K562 (cell line): ENCODE data around the gene OR10P1.

ENCODE experiments used
- HNRNPL ChIP-seq: fragments of 200-400 bp; formaldehyde crosslinking; IDR thresholded peaks from 2 replicates; pipeline ENCODE4 v1.6.1; 2017; ENCODE audit warnings: low read depth, mild to moderate bottlenecking, low read length
- NELFE ChIP-seq: IDR thresholded peaks from 2 replicates; pipeline ENCODE4 v1.6.1; 2011; ENCODE audit warnings: mild to moderate bottlenecking; ENCODE audit not compliant: insufficient read depth, insufficient read length
- POLR2A ChIP-seq: fragments of 450-650 bp; conservative IDR thresholded peaks from 2 replicates; pipeline ENCODE4 v1.6.1; 2016
- SMC3 ChIP-seq: conservative IDR thresholded peaks from 2 replicates; pipeline ENCODE4 v1.6.1; 2011; ENCODE audit warnings: low read depth, low read length, improper control_type of control experiment; ENCODE audit not compliant: insufficient read depth
- THRAP3 ChIP-seq: fragments of 450-650 bp; IDR thresholded peaks from 2 replicates; pipeline ENCODE4 v1.6.1; 2016; ENCODE audit warnings: mild to moderate bottlenecking, inconsistent platforms, borderline replicate concordance
- ZNF398 ChIP-seq: fragments of 250-450 bp; sonication (Bioruptor Pico); IDR thresholded peaks from 2 replicates; pipeline ENCODE4 v1.8.0; 2021; ENCODE audit warnings: moderate library complexity, mild to moderate bottlenecking, inconsistent platforms
- ZSCAN29 ChIP-seq: fragments of 450-650 bp; IDR thresholded peaks from 2 replicates; pipeline ENCODE4 v1.6.1; 2017
- TF ChIP-seq, protein P1 (sequence below), 3 experiments: IDR thresholded peaks in 2 of 3; conservative IDR thresholded peaks in 1 of 3; 2 replicates each; pipeline ENCODE4 v1.5.1; 2011 to 2012; ENCODE audit warnings: low read length in 3 of 3, mild to moderate bottlenecking in 3 of 3, control low read depth in 2 of 3, improper control_type of control experiment in 1 of 3, inconsistent platforms in 1 of 3, low read depth in 1 of 3, mixed read lengths in 1 of 3, moderate library complexity in 1 of 3; ENCODE audit not compliant: insufficient read depth in 2 of 3
- TF ChIP-seq, protein P2 (sequence below): fragments of 450-650 bp; IDR thresholded peaks from 2 replicates; pipeline ENCODE4 v1.6.1; 2018; ENCODE audit not compliant: partially characterized antibody

DNA sequence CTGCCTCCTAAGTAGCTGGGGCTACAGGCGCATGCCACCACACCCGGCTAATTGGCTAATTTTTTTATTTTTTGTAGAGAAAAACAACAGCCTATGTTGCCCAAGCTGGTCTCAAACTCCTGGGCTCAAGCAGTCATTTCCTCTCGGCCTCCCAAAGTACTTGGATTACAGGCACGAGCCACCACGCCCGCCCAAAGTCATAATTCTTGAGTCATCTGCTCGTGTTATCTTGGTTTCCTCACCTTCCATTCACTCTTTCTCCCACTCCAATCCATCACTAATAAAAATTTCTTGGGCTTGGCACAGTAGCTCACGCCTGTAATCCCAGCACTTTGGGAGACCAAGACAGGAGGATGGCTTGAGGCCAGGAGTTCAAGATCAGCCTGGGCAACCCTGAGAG lies 39.0 kb downstream of the OR10P1 start:
- TF ChIP-seq THRAP3 (no peak), HNRNPL (no peak), NELFE (no peak), ZSCAN29 (no peak), ZNF398 (CRISPR knock-in tag) (no peak), SMC3 (no peak), POLR2A (no peak)
- TF ChIP-seq, protein P1, sequence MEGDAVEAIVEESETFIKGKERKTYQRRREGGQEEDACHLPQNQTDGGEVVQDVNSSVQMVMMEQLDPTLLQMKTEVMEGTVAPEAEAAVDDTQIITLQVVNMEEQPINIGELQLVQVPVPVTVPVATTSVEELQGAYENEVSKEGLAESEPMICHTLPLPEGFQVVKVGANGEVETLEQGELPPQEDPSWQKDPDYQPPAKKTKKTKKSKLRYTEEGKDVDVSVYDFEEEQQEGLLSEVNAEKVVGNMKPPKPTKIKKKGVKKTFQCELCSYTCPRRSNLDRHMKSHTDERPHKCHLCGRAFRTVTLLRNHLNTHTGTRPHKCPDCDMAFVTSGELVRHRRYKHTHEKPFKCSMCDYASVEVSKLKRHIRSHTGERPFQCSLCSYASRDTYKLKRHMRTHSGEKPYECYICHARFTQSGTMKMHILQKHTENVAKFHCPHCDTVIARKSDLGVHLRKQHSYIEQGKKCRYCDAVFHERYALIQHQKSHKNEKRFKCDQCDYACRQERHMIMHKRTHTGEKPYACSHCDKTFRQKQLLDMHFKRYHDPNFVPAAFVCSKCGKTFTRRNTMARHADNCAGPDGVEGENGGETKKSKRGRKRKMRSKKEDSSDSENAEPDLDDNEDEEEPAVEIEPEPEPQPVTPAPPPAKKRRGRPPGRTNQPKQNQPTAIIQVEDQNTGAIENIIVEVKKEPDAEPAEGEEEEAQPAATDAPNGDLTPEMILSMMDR (IDR thresholded peaks at IDR 0.05 in 2 of 3, conservative IDR thresholded peaks at IDR 0.05 in 1 of 3; ENCODE audit: insufficient read depth in 2 of 3, low read depth in 1 of 3, low read length in 3 of 3), result no peak
- TF ChIP-seq, protein P2, sequence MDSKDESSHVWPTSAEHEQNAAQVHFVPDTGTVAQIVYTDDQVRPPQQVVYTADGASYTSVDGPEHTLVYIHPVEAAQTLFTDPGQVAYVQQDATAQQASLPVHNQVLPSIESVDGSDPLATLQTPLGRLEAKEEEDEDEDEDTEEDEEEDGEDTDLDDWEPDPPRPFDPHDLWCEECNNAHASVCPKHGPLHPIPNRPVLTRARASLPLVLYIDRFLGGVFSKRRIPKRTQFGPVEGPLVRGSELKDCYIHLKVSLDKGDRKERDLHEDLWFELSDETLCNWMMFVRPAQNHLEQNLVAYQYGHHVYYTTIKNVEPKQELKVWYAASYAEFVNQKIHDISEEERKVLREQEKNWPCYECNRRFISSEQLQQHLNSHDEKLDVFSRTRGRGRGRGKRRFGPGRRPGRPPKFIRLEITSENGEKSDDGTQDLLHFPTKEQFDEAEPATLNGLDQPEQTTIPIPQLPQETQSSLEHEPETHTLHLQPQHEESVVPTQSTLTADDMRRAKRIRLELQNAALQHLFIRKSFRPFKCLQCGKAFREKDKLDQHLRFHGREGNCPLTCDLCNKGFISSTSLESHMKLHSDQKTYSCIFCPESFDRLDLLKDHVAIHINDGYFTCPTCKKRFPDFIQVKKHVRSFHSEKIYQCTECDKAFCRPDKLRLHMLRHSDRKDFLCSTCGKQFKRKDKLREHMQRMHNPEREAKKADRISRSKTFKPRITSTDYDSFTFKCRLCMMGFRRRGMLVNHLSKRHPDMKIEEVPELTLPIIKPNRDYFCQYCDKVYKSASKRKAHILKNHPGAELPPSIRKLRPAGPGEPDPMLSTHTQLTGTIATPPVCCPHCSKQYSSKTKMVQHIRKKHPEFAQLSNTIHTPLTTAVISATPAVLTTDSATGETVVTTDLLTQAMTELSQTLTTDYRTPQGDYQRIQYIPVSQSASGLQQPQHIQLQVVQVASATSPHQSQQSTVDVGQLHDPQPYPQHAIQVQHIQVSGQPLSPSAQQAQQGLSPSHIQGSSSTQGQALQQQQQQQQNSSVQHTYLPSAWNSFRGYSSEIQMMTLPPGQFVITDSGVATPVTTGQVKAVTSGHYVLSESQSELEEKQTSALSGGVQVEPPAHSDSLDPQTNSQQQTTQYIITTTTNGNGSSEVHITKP, result no peak
